ENCODE results near the gene GSTA1.
"Not testable (repeated sequence)": the region's sequence is repeated elsewhere in the genome, so short reads cannot be mapped to it uniquely, and the experiment has no call there.

The GSTA1 gene

DNA sequence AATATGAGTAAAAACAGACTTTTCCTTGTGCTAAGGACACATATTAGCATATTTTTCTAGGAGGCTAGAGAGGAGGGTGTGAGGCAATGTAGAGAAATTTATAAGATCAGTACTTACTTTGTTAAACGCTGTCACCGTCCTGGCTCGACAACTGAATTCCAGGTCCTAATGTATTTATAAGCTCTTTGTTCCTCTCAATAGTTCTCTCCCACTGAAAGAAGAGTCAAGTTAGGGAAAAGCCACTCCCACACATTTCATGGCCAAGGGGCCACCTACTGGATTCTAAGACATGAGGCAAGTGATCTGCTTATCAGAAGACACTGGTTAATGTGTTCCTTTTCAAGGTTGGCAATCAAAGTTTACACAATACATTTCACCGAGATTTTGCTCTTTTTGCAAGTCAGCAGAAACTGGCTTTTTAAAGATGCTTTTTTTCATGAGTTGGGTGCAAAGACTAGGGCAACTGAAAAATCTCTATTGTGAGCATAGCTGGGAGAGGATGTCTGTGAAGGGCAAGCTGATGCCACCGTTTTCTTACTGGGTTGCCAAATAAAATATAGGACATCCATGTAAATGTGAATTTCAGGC lies at the start of gene GSTA1:
GSTA1 (minus strand) TSS at position 149 of the 588 bp plus-strand sequence. CDS start 4,549 bp downstream, outside the sequence.
- DNase-seq: not testable (repeated sequence)

DNA sequence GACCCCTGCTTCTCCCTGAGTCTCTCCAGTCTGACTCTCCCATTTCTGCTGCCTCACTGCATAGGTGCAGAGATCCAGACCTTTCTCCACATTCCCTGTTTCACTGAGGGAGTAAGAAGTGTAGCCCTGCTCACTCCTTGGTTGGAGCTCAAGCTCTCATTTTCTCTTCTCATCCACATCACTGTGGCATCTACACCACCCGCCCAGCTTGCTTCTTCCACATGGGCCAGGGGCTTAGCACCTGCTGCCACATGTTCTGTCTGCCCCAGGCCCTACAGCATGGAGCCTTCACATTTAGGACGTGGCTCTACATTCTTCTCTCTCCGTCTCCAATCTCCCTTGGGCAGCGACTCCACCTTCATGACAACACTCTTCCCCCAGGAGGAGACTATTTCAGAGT lies 45.5 kb upstream of the GSTA1 start:
- DNase-seq: no peak

DNA sequence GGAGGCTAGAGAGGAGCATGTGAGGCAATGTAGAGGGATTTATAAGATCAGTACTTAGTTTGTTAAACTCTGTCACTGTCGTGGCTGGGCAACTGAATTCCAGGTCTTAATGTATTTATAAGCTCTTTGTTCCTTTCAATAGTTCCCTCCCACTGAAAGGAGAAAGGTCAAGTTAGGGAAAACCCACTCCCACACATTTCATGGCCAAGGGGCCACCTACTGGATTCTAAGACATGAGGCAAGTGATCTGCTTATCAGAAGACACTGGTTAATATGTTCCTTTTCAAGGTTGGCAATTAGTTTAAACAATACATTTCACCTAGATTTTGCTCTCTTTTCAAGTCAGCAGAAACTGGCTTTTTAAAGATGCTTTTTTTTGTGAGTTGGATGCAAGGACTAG lies 42.4 kb upstream of the GSTA1 start:
- no peak for DNase-seq

DNA sequence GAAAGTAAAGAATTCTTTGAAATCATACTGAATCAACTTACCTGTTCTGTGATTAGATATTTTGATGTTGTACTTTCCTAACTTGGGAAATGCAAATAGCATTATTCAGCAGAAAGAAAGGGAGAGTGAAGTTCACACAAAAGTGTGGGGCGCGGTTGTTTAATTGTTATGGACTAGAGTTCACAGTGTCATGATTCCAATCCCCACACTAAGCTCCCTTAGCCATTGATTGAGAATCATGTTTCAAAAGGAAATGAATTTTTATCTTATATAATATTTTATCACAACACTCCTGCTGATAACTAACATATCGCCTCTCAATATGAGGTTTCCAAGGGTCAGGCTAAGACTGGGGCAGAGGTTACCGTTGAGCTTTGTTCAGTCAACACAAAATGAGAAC lies 40.0 kb upstream of the GSTA1 start:
- DNase-seq: no peak

DNA sequence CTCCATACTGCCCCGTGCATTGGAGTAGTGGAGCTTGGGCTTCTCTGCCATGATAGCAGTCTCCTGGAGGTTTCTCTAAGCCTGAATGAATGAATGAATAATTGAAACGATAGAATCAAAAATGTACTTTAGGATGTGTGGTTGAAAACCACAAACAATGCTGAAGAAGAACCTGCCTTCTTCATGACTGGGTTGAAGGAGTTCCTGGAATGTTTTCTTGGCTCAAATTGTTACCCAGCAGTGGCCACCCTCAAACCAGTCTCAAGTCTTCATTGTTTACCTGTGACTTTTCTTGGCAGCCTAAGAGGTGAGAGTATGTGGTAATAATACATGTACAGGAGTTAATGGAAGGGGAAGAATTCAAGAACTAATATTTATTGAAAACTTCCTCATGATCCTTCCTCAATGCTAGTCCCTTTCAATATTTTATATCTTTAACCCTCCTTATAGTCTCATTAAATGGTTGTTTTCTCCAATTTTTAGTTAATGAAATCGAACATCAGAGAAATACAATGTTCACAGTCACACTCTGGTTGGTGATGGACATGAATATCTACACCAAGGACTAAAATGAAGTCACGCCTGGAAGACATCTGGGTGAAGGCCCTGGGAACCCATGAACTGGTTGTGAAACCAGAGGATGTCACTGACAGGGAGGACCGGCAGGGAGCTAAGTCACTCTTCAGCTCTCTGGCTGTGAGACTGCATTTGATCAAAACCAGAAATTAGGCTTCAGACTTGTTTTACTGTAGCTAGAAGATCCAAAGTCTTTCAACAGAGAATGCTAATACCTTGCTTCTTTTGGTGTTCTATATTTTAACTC lies 37.4 kb upstream of the GSTA1 start, which contains the start of gene GSTA5:
GSTA5 (minus strand) TSS at position 51 of the 823 bp plus-strand sequence.
- DNase-seq: no peak

DNA sequence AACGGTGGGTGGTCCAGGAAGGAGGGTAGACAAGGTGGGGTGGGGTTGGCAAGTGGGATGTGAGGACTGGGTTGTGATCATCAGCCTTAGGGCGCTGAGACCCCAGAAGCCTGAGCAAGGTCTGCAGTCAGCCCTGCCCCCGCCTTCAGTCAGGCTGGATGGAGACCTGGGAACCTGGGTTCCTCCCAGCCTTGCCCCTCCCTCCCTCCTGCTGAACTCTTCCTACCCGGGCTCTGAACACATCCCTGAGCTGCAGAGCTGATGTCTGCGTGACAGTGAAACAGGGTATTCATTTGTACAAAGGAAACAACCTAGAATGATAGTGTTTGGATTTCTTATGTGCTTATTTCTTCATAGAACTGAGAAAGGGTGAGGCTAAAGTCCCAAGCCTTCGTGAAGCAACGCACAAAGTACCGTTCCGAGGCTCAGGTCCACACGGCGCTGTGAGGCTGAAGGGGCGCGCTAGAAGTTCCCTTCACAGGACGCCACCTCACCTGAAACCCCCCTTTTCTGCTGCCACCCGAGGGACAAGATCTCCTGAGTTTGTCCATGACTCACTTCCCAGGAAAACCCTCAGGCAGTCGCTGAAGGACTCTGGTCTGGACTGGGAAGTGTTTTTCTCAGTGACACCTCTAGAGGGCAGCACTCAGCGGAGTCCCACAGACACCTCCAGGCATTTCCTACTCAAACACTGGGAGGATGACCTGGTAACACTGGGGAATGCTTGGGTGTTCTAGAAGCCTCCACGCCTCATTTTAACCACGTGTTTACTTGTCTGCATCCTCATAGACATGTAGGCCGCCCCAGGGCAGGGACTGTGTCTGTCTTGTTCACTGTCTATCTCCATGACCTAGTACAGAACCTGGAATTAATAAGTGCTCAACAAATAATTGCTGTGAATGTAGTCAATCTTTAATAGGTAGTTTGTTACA lies 35.8 kb upstream of the GSTA1 start:
- DNase-seq: peak; percentile 79

DNA sequence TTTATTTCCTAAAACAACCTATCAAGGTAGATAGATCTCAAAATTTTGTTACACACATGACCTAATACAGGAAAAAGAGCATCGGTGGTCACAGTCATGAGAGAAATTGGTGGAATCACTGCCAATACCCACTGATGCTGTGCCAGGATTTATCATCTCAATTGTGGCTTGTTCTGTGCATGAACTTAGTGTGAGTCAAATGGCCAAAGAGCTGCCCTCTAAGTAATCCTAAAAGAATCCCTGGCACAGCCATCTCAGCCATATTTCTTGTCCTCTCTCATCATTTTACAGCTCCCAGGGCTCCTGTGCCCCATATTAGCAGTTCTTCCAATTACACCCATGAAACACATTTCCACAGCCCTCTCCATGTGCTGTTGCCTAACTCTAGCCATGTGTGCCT lies 30.9 kb upstream of the GSTA1 start:
- DNase-seq: no peak

DNA sequence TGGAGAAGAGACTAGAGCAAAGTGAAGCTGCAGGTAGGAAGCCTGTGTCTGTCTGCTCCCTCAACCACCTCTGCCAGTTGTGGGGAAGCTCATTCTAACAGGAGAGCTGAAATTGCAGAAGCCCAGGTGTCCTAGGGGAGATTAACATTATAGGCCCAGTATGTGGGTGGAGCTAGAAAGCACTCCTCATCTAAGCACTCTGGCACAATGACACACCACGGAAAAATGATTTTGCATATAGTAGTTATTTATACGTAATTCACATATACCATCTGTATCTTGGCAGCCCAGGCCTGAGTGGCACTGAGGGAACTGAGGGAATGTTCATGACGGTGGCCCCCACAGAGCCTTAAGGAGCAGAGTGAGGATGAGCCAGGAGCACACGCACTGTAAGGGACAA lies 27.3 kb upstream of the GSTA1 start:
- not testable (repeated sequence) for DNase-seq

DNA sequence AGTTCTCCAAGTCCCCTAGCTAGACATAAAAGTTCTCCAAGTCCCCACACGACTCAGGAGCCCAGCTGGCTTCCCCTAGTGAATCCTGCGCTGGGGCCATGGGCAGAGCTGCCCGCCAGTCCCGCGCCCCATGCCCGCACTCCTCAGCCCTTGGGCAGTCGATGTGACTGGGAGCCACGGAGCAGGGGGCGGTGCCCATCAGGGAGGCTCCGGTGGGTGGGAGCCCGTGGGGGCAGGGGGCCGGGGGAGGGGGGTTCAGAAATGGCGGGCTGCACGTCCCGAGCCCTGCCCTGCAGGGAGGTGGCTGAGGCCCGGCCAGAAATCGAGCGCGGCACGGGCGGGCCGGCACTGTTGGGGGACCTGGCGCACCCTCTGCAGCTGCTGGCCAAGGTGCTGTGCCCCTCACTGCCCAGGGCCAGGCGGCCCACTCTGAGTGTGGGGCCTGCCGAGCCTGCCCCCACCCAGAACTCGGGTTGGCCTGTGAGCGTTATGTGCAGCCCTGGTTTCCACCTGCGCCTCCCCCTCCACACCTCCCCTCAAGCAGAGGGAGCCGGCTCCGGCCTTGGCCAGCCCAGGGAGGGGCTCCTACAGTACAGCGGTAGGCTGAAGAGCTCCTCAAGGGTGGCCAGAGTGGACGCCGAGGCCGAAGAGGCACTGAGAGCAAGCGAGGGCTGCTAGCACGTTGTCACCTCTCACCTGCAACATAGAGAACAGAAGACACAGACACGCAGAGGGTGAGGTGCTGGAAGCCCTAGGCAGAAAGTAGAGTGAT lies 25.6 kb upstream of the GSTA1 start:
- DNase-seq: no peak

DNA sequence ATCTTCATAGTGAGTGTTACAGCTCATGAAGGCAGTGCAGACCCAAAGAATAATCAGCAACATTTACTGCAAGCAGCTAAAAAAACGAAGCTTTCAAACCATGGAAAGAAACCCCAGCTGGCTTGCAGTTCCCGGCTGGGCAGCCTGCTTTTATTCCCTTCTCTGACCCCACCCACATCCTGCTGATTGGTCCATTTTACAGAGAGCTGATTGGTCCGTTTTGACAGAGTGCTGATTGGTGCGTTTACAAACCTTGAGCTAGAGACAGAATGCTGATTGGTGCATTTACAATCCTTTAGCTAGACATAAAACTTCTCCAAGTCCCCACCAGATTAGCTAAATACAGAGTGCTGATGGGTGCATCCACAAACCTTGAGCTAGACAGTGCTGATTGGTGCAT lies 25.0 kb upstream of the GSTA1 start:
- not testable (repeated sequence) for DNase-seq

DNA sequence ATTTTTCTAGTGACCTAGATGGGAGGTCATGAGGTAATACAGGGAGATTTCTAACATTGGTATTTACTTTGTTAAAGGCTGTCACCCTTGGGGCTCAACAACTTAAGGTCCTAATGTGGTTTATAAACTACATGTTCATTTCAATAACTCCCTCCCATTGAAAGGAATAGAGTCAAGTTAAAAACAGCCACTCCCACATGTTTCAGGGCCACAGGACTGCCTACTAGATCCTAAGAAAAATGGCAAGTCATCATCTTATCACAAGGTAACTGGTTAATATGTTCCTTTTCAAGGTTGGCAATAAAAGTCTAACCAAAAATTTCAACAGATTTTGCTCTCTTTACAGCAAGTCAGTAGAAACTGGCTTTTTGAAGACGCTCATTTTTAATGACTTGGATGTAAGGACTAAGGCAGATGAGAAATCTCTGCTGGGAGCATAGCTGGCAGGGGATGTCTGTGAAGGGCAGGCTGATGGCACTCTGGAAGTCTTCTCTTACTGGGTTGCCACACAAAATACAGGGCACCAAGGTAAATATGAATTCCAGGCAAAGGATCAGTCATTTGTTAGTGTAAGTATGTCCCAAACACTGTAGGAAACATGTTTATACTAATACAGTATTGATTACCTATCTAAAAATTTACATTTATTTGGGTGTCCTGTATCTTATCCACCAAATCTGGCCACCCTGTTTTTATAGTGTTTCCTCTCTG lies 23.6 kb upstream of the GSTA1 start:
- DNase-seq: not testable (repeated sequence)

DNA sequence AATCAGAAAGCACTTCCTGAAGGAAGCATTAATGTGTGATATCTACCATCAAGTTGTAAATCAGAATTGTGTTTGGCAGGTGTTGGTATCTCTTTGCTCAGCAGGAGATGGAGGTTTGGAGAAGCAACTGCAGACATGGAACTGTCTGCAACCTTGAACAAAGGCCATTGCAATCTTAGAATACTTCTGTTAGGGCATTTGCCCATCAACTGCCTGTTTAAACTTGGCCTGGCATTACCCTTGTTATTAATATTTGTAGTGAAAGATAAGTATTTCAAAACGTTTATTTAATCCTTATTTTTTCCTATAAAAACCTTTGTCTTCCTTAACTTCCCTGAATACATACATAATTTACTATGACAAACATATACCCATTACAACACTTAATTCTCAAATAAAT lies 22.9 kb upstream of the GSTA1 start:
- DNase-seq: no peak

DNA sequence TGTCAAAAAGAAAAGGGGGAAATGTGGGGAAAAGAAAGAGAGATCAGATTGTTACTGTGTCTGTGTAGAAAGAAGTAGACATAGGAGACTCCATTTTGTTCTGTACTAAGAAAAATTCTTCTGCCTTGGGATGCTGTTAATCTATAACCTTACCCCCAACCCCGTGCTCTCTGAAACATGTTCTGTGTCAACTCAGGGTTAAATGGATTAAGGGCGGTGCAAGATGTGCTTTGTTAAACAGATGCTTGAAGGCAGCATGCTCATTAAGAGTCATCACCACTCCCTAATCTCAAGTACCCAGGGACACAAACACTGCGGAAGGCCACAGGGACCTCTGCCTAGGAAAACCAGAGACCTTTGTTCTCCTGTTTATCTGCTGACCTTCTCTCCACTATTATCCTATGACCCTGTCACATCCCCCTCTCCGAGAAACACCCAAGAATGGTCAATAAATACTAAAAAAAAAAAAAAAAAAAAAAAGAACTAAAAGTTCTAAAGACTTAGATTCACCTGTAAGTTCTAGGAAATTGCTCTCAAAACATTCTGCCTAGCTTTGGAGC lies 22.4 kb upstream of the GSTA1 start:
- not testable (repeated sequence) for DNase-seq

DNA sequence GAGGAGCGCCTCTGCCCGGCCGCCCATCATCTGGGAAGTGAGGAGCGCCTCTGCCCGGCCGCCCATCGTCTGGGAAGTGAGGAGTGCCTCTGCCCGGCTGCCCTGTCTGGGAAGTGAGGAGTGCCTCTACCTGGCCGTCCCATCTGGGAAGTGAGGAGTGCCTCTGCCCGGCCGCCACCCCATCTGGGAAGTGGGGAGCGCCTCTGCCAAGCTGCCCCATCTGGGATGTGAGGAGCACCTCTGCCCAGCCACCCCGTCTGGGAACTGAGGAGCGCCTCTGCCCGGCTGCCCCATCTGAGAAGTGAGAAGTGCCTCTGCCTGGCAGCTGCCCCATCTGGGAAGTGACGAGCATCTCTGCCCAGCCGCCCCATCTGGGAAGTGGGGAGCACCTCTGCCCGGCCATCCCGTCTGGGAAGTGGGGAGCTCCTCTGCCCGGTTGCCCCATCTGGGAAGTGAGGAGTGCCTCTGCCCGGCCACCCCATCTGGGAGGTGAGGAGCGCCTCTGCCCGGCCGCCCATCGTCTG lies 21.7 kb upstream of the GSTA1 start:
- not testable (repeated sequence) for DNase-seq

DNA sequence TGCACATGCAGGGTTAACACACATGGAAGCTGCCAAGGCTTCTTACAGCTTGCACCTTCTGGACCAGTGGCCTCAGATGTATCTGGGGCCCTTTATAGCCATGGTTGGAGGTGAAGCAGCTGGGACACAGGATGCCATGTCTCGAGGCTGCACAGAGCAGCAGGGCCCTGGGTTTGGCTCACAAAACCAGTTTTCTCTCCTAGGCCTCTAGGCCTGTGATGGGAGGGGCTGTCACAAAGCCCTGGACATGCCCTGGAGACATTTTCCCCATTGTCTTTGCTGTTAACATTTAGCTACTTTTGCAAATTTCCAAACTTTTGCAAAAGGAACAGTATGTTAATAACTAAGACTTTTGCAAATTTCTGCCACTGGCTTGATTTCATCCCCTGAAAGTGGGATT lies 18.2 kb upstream of the GSTA1 start:
- DNase-seq: no peak

DNA sequence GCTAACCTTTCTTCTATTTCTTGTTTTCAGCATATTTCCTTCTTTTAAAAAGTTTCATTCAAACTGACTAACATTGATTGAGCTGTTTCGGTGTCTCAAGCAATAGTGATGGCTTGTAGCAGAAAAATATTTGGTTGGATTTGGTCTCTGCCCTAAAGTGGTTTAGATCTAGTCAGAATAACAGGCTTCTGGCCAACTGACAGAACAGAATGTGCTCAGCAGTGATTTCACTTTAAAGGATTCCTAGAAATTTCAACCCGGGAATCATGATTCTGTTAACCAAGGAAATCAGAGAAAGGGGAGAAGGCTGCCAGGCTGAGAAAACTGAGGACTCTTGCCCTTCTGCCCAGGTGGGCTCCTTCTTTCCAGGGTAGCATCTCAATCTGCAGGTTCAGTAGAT lies 16.6 kb upstream of the GSTA1 start:
- no peak for DNase-seq

DNA sequence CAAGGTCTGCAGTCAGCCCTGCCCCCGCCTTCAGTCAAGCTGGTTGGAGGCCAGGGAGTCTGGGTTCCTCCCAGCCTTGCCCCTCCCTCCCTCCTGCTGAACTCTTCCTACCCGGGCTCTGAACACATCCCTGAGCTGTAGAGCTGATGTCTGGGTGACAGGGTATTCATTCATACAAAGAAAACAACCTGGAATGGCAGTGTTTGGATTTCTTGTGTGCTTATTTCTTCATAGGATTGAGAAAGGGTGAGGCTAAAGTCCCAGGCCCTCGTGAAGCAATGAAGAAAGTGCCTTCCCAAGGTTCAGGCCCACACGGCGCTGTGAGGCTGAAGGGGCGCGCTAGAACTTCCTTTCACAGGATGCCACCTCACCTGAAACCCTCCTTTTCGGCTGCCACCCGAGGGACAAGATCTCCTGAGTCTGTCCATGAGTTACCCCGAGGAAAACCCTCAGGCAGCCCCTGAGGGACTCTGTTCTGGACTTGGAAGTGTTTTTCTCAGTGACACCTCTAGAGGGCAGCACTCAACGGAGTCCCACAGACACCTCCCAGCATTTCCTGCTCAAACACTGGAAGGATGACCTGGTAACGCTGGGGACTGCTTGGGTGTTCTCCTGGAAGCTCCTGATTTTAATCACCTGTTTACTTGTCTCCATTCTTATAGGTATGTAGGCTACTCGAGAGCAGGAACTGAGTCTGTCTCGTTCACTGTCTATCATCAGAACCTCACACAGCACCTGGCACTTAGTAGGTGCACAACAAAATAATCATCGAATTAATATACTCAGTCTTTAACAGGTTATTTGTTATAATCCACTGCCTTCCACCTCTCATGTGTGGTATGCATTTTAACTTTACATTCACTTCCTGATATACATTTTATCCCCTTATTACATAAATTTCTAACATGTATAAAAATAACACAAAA lies 11.8 kb upstream of the GSTA1 start:
- DNase-seq: peak; percentile 68

DNA sequence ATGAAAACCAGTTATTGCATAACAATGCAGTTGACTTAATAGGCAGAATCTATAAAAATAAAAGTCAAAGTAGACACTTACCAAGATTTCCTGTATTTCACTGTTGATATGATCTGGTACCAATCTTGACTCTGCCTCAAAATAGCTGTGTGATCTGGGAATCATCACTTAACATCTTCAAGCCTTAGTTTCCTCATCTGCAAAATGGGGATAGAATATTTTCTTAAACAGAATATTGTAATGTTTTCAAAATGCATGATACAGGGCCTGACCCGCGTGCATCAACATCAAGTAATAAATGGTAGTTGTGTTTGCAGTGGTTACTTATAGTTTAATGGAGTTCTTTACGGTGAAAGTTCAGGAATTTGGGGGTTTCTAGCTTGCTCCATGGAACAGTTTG lies 10.9 kb upstream of the GSTA1 start:
- not testable (repeated sequence) for DNase-seq

DNA sequence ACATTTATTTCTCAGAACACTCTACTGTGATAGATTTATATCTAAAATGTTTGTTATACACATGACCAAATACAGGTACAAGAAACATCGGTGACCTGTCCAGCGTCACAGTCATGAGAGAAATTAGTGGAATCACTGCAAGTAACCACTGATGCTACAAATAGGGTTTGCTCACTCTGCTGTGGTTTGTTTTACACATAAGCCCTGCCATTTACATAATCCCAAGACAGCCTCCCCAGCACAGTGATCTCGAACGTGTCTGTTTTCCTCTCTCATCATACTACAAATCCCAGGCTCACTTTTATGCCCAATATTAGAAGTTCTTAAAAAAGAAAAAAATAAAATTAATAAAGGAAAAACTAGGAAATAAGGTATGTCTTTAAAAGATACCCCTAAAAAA lies 6.2 kb upstream of the GSTA1 start:
- not testable (repeated sequence) for DNase-seq

DNA sequence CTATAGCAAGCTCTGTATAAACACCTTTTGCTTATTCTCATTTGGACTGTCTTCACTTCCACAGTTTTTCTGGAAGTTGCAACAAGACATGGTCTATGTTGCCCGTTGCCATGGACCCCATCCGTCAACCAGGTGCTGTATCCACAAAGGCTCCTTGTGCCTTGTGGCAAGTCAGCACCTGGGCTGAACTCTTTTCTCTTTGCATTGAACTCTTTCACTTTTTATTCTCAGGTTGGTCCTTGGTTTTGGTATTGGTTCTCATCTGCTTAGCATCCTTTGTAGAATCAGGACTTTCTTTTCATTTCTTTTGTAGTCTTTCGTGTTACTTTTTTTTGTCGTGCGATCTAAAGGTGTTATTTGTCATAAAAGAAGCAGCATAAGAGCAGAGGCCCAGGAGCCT lies 5.0 kb upstream of the GSTA1 start:
- no peak for DNase-seq

Data from activated CD8-positive, alpha-beta memory T cell treated with anti-CD3 and anti-CD28 coated beads for 24 hours (primary cell).